H9 (cell line): ENCODE results near the gene TTLL13. TPM values are rescaled to one million over a fixed set of nuclear protein-coding genes. Genes with fewer than 3 reads are reported as not detected.

Experiments used
- DNase-seq: peaks from one replicate; pipeline ENCODE4 v3.0.0-alpha.2; 2017
- H2AFZ ChIP-seq: one replicate; pipeline ENCODE4 v1.6.1; 2013; ENCODE audit warnings: mild to moderate bottlenecking, low read length, control low read depth, moderate library complexity
- H2AK5ac ChIP-seq: 2 replicates; pipeline ENCODE4 v1.6.1; 2013; ENCODE audit warnings: low read length, control low read depth, mixed read lengths; ENCODE audit not compliant: insufficient read length
- H2BK120ac ChIP-seq: one replicate; pipeline ENCODE4 v1.6.1; 2013; ENCODE audit warnings: low read depth, mild to moderate bottlenecking, low read length, control low read depth, inconsistent platforms; ENCODE audit not compliant: poor library complexity, severe bottlenecking
- H2BK12ac ChIP-seq: 2 replicates; pipeline ENCODE4 v1.6.1; 2013; ENCODE audit warnings: low read length, control low read depth, mixed read lengths, low read depth; ENCODE audit not compliant: insufficient read length
- H2BK15ac ChIP-seq: 2 replicates; pipeline ENCODE4 v1.6.1; 2013; ENCODE audit warnings: low read depth, low read length, control low read depth
- H2BK20ac ChIP-seq: one replicate; pipeline ENCODE4 v1.6.1; 2013; ENCODE audit warnings: low read depth, mild to moderate bottlenecking, low read length, control low read depth, inconsistent platforms; ENCODE audit not compliant: poor library complexity, severe bottlenecking
- H2BK5ac ChIP-seq: 2 replicates; pipeline ENCODE4 v1.6.1; 2013; ENCODE audit warnings: low read length, control low read depth, mixed read lengths; ENCODE audit not compliant: insufficient read length
- H3K14ac ChIP-seq: 2 replicates; pipeline ENCODE4 v1.6.1; 2013; ENCODE audit warnings: low read length, control low read depth; ENCODE audit not compliant: insufficient read depth
- H3K18ac ChIP-seq: 2 replicates; pipeline ENCODE4 v1.6.1; 2013; ENCODE audit warnings: low read depth, mild to moderate bottlenecking, mixed read lengths, low read length, control low read depth; ENCODE audit not compliant: insufficient read length
- H3K23ac ChIP-seq: 2 replicates; pipeline ENCODE4 v1.6.1; 2013; ENCODE audit warnings: low read length, control low read depth, mixed read lengths, low read depth; ENCODE audit not compliant: insufficient read length
- H3K23me2 ChIP-seq: 2 replicates; pipeline ENCODE4 v1.6.1; 2013; ENCODE audit warnings: low read depth, mild to moderate bottlenecking, mixed read lengths, low read length, control low read depth; ENCODE audit not compliant: insufficient read length, poor library complexity, severe bottlenecking
- H3K27ac ChIP-seq: 2 replicates; pipeline ENCODE4 v1.5.1; 2013; ENCODE audit warnings: low read length, control low read depth, mixed read lengths, low read depth; ENCODE audit not compliant: insufficient read length
- H3K27me3 ChIP-seq: 2 replicates; pipeline ENCODE4 v1.6.1; 2013; ENCODE audit warnings: low read length, control low read depth, inconsistent platforms; ENCODE audit not compliant: insufficient read depth
- H3K4ac ChIP-seq: 2 replicates; pipeline ENCODE4 v1.6.1; 2013; ENCODE audit warnings: low read depth, mild to moderate bottlenecking, control low read depth, inconsistent platforms, low read length, moderate library complexity
- H3K4me1 ChIP-seq: 2 replicates; pipeline ENCODE4 v1.6.1; 2013; ENCODE audit warnings: low read length, control low read depth, inconsistent platforms; ENCODE audit not compliant: insufficient read depth
- H3K4me2 ChIP-seq: 2 replicates; pipeline ENCODE4 v1.6.1; 2013; ENCODE audit warnings: low read length, control low read depth, mixed read lengths; ENCODE audit not compliant: insufficient read length, insufficient read depth
- H3K56ac ChIP-seq: 2 replicates; pipeline ENCODE4 v1.6.1; 2013; ENCODE audit warnings: low read depth, mild to moderate bottlenecking, mixed read lengths, low read length, control low read depth; ENCODE audit not compliant: insufficient read length
- H3K79me1 ChIP-seq: 2 replicates; pipeline ENCODE4 v1.6.1; 2013; ENCODE audit warnings: low read depth, mild to moderate bottlenecking, moderate library complexity, low read length, control low read depth, inconsistent platforms; ENCODE audit not compliant: insufficient read depth, poor library complexity, severe bottlenecking
- H3K79me2 ChIP-seq: 2 replicates; pipeline ENCODE4 v1.6.1; 2013; ENCODE audit warnings: low read length, control low read depth, inconsistent platforms; ENCODE audit not compliant: insufficient read depth
- H3K9ac ChIP-seq: 2 replicates; pipeline ENCODE4 v1.6.1; 2013; ENCODE audit warnings: low read length, control low read depth, mixed read lengths; ENCODE audit not compliant: insufficient read length; ENCODE audit errors: extremely low read depth
- H3K9me3 ChIP-seq: one replicate; pipeline ENCODE4 v1.6.1; 2013; ENCODE audit warnings: low read depth, low read length, inconsistent platforms; ENCODE audit not compliant: control insufficient read depth
- H3T11ph ChIP-seq: one replicate; pipeline ENCODE4 v1.6.1; 2013; ENCODE audit warnings: mild to moderate bottlenecking, low read length, control low read depth, inconsistent platforms
- H4K20me1 ChIP-seq: one replicate; pipeline ENCODE4 v1.6.1; 2013; ENCODE audit not compliant: control insufficient read depth, insufficient read length, insufficient read depth
- H4K5ac ChIP-seq: 2 replicates; pipeline ENCODE4 v1.6.1; 2013; ENCODE audit warnings: low read depth, mild to moderate bottlenecking, mixed read lengths, low read length, control low read depth; ENCODE audit not compliant: insufficient read length
- H4K8ac ChIP-seq: replicated peaks from 2 replicates; pipeline ENCODE4 v1.6.1; 2013; ENCODE audit warnings: low read length, control low read depth, mixed read lengths, low read depth; ENCODE audit not compliant: insufficient read length
- H4K91ac ChIP-seq: 2 replicates; pipeline ENCODE4 v1.6.1; 2013; ENCODE audit warnings: low read depth, mild to moderate bottlenecking, moderate library complexity, mixed read lengths, low read length, control low read depth; ENCODE audit not compliant: insufficient read length
- H3K27ac Mint-ChIP-seq, 3 experiments: 2 replicates in 2 of 3; 3 replicates in 1 of 3; pipeline ENCODE4 v1.8.0; 2020 to 2021; ENCODE audit warnings: mixed read lengths in 3 of 3, mild to moderate bottlenecking in 1 of 3, moderate library complexity in 1 of 3
- H3K27me3 Mint-ChIP-seq: 2 replicates; pipeline ENCODE4 v1.8.0; 2021; ENCODE audit warnings: low read depth, mild to moderate bottlenecking, moderate library complexity, mixed read lengths
- H3K36me3 Mint-ChIP-seq, 3 experiments: 2 replicates in 2 of 3; 3 replicates in 1 of 3; pipeline ENCODE4 v1.8.0; 2020 to 2021; ENCODE audit warnings: low read depth in 3 of 3, mixed read lengths in 3 of 3; ENCODE audit not compliant: insufficient read depth in 1 of 3
- H3K4me1 Mint-ChIP-seq, 2 experiments: 2 replicates each; pipeline ENCODE4 v1.8.0; 2020; ENCODE audit warnings: mixed read lengths in 2 of 2
- H3K4me3 Mint-ChIP-seq, 2 experiments: 2 replicates in 1 of 2; 3 replicates in 1 of 2; pipeline ENCODE4 v1.8.0; 2020 to 2021; ENCODE audit warnings: mild to moderate bottlenecking in 2 of 2, mixed read lengths in 2 of 2, moderate library complexity in 1 of 2
- H3K9me3 Mint-ChIP-seq, 2 experiments: 2 replicates in 1 of 2; 3 replicates in 1 of 2; pipeline ENCODE4 v1.8.0; 2020; ENCODE audit warnings: mild to moderate bottlenecking in 2 of 2, mixed read lengths in 2 of 2, moderate library complexity in 1 of 2
- WGBS: extraction: QIAGEN DNeasy Blood & Tissue Kit; methylation state at CpG from one replicate; pipeline ENCODE4 v1.1.7; 2013; ENCODE audit warnings: missing lambda C conversion rate, low lambda C conversion rate, mixed read lengths; ENCODE audit not compliant: insufficient read length; ENCODE audit errors: extremely low coverage; 5-methylcytosine and 5-hydroxymethylcytosine counted together
- total RNA-seq: library from RNA; stranded (reverse); gene quantifications from 2 replicates; pipeline ENCODE4 v1.2.1, GENCODE V29; 2021
- TF ChIP-seq, protein P1 (sequence below): fragments of 200-600 bp; sonication (generic); conservative IDR thresholded peaks from 3 replicates; pipeline ENCODE4 v1.8.0; 2021; ENCODE audit warnings: antibody characterized with exemption, mild to moderate bottlenecking

The TTLL13 gene
- total RNA-seq, 1 experiment from 2014 or later = not detected

DNA sequence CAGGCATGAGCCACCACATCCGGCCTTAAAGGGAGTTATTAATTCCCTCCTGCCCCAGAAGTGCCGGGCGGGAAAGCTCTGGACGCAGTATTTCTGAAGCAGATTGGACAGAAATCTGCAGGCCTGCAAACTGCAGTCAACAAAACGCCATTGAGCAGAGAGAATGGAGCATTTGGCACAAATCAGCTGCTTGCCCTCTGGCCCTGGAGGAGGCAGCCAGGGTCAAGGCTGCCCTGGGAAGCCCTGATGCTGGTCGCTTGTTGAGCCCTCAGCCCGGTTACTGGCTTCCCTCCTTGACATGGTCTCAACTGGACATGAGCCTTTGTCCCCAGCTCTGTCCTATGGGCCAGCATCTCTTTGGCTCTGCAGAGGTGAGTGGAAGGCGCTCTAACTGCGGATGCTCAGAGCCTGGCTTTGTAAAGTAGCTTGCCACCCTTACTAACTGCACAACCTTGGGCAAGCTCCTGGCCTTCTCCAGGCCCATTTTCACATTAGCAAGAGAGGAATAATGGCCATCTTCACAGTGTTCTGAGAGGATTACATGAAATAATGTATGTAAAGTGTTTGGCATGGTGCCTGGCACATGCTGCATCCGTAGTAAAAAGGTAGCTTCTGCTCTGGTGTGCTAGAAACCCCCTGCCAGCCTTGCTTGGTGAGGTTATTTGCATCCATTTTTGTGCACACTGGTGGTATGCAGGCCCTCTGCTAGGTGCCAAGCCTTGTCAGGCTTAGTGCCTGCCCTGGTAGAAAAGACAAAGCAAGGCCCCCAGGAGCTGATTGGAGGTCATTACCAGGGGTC is 44.1 kb upstream of the TTLL13 start:
- WGBS = no CpG with 5 or more reads among the region's 10 CpGs
- Histone ChIP-seq H3K9ac (no peak overlapping the region), H3K27ac (no peak overlapping the region), H3K23ac (no peak overlapping the region), H4K5ac (no peak overlapping the region), H2BK120ac (no peak overlapping the region), H3K4me1 (peaks cover 6% of the 10 kb centered on the region; the same call in 1 of the 2 replicates), H3K4me2 (no peak overlapping the region), H4K20me1 (no peaks in the 10 kb centered on the region), H2AK5ac (no peak overlapping the region), H3K56ac (no peak overlapping the region), H3K18ac (no peak overlapping the region), H4K91ac (no peak overlapping the region), H3K79me1 (peaks cover 13% of the 10 kb centered on the region), H2BK15ac (no peak overlapping the region), H3K9me3 (no peaks in the 10 kb centered on the region), H2BK5ac (no peak overlapping the region), H2BK20ac (no peak overlapping the region), H3K27me3 (no peaks in the 10 kb centered on the region; the same call in 1 of the 2 replicates), H2BK12ac (no peak overlapping the region), H2AFZ (no peak overlapping the region), H3K14ac (no peak overlapping the region), H3K23me2 (peaks cover 13% of the 10 kb centered on the region), H4K8ac (no peak overlapping the region), H3T11ph (no peak overlapping the region), H3K79me2 (peaks cover 3% of the 10 kb centered on the region; the same call in 1 of the 2 replicates), H3K4ac (no peak overlapping the region)
- H3K4me1 Mint-ChIP-seq = peaks cover 18 to 19% of the 10 kb centered on the region in 2 experiments
- no peak for DNase-seq
- peaks cover 11 to 19% (median 13%) of the 10 kb centered on the region in 3 experiments; a peak in 6 of 7 replicates for H3K36me3 Mint-ChIP-seq
- H3K9me3 Mint-ChIP-seq = no peaks in the 10 kb centered on the region
- TF ChIP-seq, protein P1, sequence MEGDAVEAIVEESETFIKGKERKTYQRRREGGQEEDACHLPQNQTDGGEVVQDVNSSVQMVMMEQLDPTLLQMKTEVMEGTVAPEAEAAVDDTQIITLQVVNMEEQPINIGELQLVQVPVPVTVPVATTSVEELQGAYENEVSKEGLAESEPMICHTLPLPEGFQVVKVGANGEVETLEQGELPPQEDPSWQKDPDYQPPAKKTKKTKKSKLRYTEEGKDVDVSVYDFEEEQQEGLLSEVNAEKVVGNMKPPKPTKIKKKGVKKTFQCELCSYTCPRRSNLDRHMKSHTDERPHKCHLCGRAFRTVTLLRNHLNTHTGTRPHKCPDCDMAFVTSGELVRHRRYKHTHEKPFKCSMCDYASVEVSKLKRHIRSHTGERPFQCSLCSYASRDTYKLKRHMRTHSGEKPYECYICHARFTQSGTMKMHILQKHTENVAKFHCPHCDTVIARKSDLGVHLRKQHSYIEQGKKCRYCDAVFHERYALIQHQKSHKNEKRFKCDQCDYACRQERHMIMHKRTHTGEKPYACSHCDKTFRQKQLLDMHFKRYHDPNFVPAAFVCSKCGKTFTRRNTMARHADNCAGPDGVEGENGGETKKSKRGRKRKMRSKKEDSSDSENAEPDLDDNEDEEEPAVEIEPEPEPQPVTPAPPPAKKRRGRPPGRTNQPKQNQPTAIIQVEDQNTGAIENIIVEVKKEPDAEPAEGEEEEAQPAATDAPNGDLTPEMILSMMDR = no peak
- H3K27me3 Mint-ChIP-seq = no peaks in the 10 kb centered on the region
- no peak overlapping the region for H3K4me3 Mint-ChIP-seq
- no peak overlapping the region for H3K27ac Mint-ChIP-seq
